Fibroblast of the aortic adventitia (primary cell): ENCODE results near the gene ATP8A2. TPM values are rescaled to one million over a fixed set of nuclear protein-coding genes. Genes with fewer than 3 reads are reported as not detected.

Source experiments
- DNase-seq: peaks from one replicate; pipeline ENCODE4 v3.0.0-alpha.2; 2010; ENCODE audit warnings: low read depth
- H3K4me3 ChIP-seq: 2 replicates; pipeline ENCODE4 v1.5.1; 2011; ENCODE audit warnings: low read depth, mild to moderate bottlenecking, control low read depth, low read length, moderate library complexity
- CTCF ChIP-seq: IDR thresholded peaks from 2 replicates; pipeline ENCODE4 v1.5.1; 2011; ENCODE audit warnings: mild to moderate bottlenecking, low read length, control low read depth, inconsistent platforms; ENCODE audit not compliant: insufficient read depth
- total RNA-seq: library from RNA; depleted of rRNA; stranded (reverse); fragments of >200 nt; gene quantifications from 2 replicates; pipeline ENCODE4 v1.2.3, GENCODE V29; 2012; ENCODE audit warnings: low replicate concordance

The ATP8A2 gene
- total RNA-seq, 1 donor: under 0.01 TPM

- no peak overlapping the region for H3K4me3 ChIP-seq
- TF ChIP-seq CTCF: no peak
- no peak for DNase-seq
These were observed 649.7 kb downstream of the ATP8A2 start for GRCh38 chr13:26021516-26021915.

GRCh38 chr13:26021956-26022355 lies 650.2 kb downstream of the ATP8A2 start:
- no peak for DNase-seq
- TF ChIP-seq CTCF: no peak
- H3K4me3 ChIP-seq: no peak overlapping the region

GRCh38 chr13:26022538-26023292 lies 650.9 kb downstream of the ATP8A2 start:
- H3K4me3 ChIP-seq: no peak overlapping the region
- TF ChIP-seq CTCF: no peak
- DNase-seq: peak; percentile 61

- no peak for TF ChIP-seq CTCF
- H3K4me3 ChIP-seq: no peak overlapping the region
- DNase-seq: peak; percentile 28
These were observed 652.8 kb downstream of the ATP8A2 start for GRCh38 chr13:26024558-26024957.

GRCh38 chr13:26025196-26025595 lies 653.4 kb downstream of the ATP8A2 start:
- no peak for DNase-seq
- no peak overlapping the region for H3K4me3 ChIP-seq
- TF ChIP-seq CTCF: no peak

- no peak overlapping the region for H3K4me3 ChIP-seq
- DNase-seq: no peak
- TF ChIP-seq CTCF: no peak
These were observed 654.0 kb downstream of the ATP8A2 start for GRCh38 chr13:26025771-26026170.

- no peak for DNase-seq
- H3K4me3 ChIP-seq: no peak overlapping the region
- TF ChIP-seq CTCF: no peak
These were observed 654.4 kb downstream of the ATP8A2 start for GRCh38 chr13:26026211-26026610.
